ENCODE measurements around the gene FGF9.

The FGF9 gene

GRCh38 chr13:21749410-21749809, 78.5 kb downstream of the FGF9 start:
- TF ChIP-seq ZFP30 (CRISPR knock-in tag; IDR thresholded peaks at IDR 0.05) = no peak
- no peak for TF ChIP-seq CSDC2 (CRISPR knock-in tag; IDR thresholded peaks at IDR 0.05)
- no peak for TF ChIP-seq ESRRG (CRISPR knock-in tag; IDR thresholded peaks at IDR 0.05)
- TF ChIP-seq ZC3H10 (CRISPR knock-in tag; IDR thresholded peaks at IDR 0.05) = no peak
- TF ChIP-seq GLIS3 (CRISPR knock-in tag; IDR thresholded peaks at IDR 0.05) = no peak
- no peak for TF ChIP-seq ARNTL (CRISPR knock-in tag; IDR thresholded peaks at IDR 0.05; ENCODE audit: borderline replicate concordance, low read depth)
- TF ChIP-seq ZNF70 (CRISPR knock-in tag; IDR thresholded peaks at IDR 0.05) = no peak
- no peak for TF ChIP-seq OSR1 (CRISPR knock-in tag; IDR thresholded peaks at IDR 0.05)
- TF ChIP-seq CREB5 (CRISPR knock-in tag; IDR thresholded peaks at IDR 0.05; ENCODE audit: low read depth) = no peak
- no peak for TF ChIP-seq TSHZ2 (CRISPR knock-in tag; IDR thresholded peaks at IDR 0.05)
- TF ChIP-seq SNAI2 (CRISPR knock-in tag; IDR thresholded peaks at IDR 0.05) = no peak
- no peak for TF ChIP-seq RARB (CRISPR knock-in tag; IDR thresholded peaks at IDR 0.05)
- no peak for TF ChIP-seq PPARA (CRISPR knock-in tag; IDR thresholded peaks at IDR 0.05; ENCODE audit: borderline replicate concordance)
- TF ChIP-seq POU6F1 (CRISPR knock-in tag; IDR thresholded peaks at IDR 0.05; ENCODE audit: borderline replicate concordance, low read depth) = no peak
- TF ChIP-seq ZNF8 (CRISPR knock-in tag; IDR thresholded peaks at IDR 0.05) = no peak
- no peak for TF ChIP-seq BACH2 (CRISPR knock-in tag; IDR thresholded peaks at IDR 0.05; ENCODE audit: borderline replicate concordance)
- TF ChIP-seq CSRNP3 (CRISPR knock-in tag; IDR thresholded peaks at IDR 0.05) = no peak
- ATAC-seq = no peak

- TF ChIP-seq ZC3H10 (CRISPR knock-in tag; IDR thresholded peaks at IDR 0.05) (no peak), CREB5 (CRISPR knock-in tag; IDR thresholded peaks at IDR 0.05; ENCODE audit: low read depth) (no peak), TSHZ2 (CRISPR knock-in tag; IDR thresholded peaks at IDR 0.05) (no peak)
- no peak for ATAC-seq
Observed at GRCh38 chr13:21752501-21752900, 81.6 kb downstream of the FGF9 start.

- ATAC-seq = no peak
- no peak for TF ChIP-seq OSR1 (CRISPR knock-in tag; IDR thresholded peaks at IDR 0.05)
- TF ChIP-seq RARB (CRISPR knock-in tag; IDR thresholded peaks at IDR 0.05) = no peak
- TF ChIP-seq PATZ1 (CRISPR knock-in tag; IDR thresholded peaks at IDR 0.05; ENCODE audit: borderline replicate concordance) = no peak
- TF ChIP-seq TCF4 (CRISPR knock-in tag; IDR thresholded peaks at IDR 0.05; ENCODE audit: borderline replicate concordance) = no peak
- TF ChIP-seq ZFP30 (CRISPR knock-in tag; IDR thresholded peaks at IDR 0.05) = no peak
- no peak for TF ChIP-seq ZFP3 (CRISPR knock-in tag; IDR thresholded peaks at IDR 0.05)
- no peak for TF ChIP-seq CREB5 (CRISPR knock-in tag; IDR thresholded peaks at IDR 0.05; ENCODE audit: low read depth)
- no peak for TF ChIP-seq CSRNP3 (CRISPR knock-in tag; IDR thresholded peaks at IDR 0.05)
- no peak for TF ChIP-seq BACH2 (CRISPR knock-in tag; IDR thresholded peaks at IDR 0.05; ENCODE audit: borderline replicate concordance)
- TF ChIP-seq ARNTL (CRISPR knock-in tag; IDR thresholded peaks at IDR 0.05; ENCODE audit: borderline replicate concordance, low read depth) = no peak
- no peak for TF ChIP-seq ZNF8 (CRISPR knock-in tag; IDR thresholded peaks at IDR 0.05)
Observed at GRCh38 chr13:21753117-21753729, 82.3 kb downstream of the FGF9 start.
